Upper lobe of right lung (tissue), 1 donor: Measurements from ENCODE around the gene MLLT10. TPM values are rescaled to one million over a fixed set of nuclear protein-coding genes. Genes with fewer than 3 reads are reported as not detected.

Experiments used
- ATAC-seq: fragments of 200-7000 bp; cut with Tn5 transposase; one replicate; pipeline ENCODE4 v1.9.1; 2020; ENCODE audit warnings: mild to moderate bottlenecking, moderate library complexity
- DNase-seq: peaks from one replicate; pipeline ENCODE4 v3.0.0-alpha.2; 2020
- H3K27ac ChIP-seq: fragments of 200-600 bp; one replicate; pipeline ENCODE4 v1.8.0; 2022
- H3K27me3 ChIP-seq: fragments of 200-600 bp; one replicate; pipeline ENCODE4 v1.8.0; 2022; ENCODE audit warnings: mild to moderate bottlenecking
- H3K36me3 ChIP-seq: fragments of 200-600 bp; one replicate; pipeline ENCODE4 v1.8.0; 2022
- H3K4me1 ChIP-seq: fragments of 200-600 bp; one replicate; pipeline ENCODE4 v1.8.0; 2022
- H3K4me3 ChIP-seq: fragments of 200-600 bp; one replicate; pipeline ENCODE4 v1.8.0; 2022; ENCODE audit warnings: mild to moderate bottlenecking
- H3K9me3 ChIP-seq: fragments of 200-600 bp; one replicate; pipeline ENCODE4 v1.8.0; 2022
- CTCF ChIP-seq: fragments of 200-600 bp; IDR thresholded peaks from one replicate; pipeline ENCODE4 v1.8.0; 2022; ENCODE audit warnings: antibody characterized with exemption
- intact Hi-C: fragments of 100-400 bp; cut with DNase I; formaldehyde crosslinking; loops from one replicate; pipeline ENCODE4 v1.11.0; 2022
- total RNA-seq: library from RNA; stranded (reverse); fragmentation: NEBNext Ultra II Directional; extraction: Animal tissue kit (Norgen Biotek cat#: 25700); gene quantifications from one replicate; pipeline ENCODE4 v1.2.1, GENCODE V29; 2021
- donor health status: DM: no; HTN: yes; CAD: no; lungs with severe emphysema.

The MLLT10 gene
- total RNA-seq, 1 donor from 2014 or later = 60.6 TPM

GRCh38 chr10:21758239-21758638 lies 224.2 kb downstream of the MLLT10 start:
- no peaks in the 10 kb centered on the region for H3K4me1 ChIP-seq
- H3K4me3 ChIP-seq = no peak overlapping the region
- H3K36me3 ChIP-seq = peaks cover 14% of the 10 kb centered on the region
- H3K27me3 ChIP-seq = no peaks in the 10 kb centered on the region
- no peaks in the 10 kb centered on the region for H3K9me3 ChIP-seq
- DNase-seq (no peak), ATAC-seq (no peak)
- no peak for TF ChIP-seq CTCF
- intact Hi-C loops = no loop called here
- H3K27ac ChIP-seq = no peak overlapping the region

GRCh38 chr10:21758696-21759095 lies 224.7 kb downstream of the MLLT10 start:
- ATAC-seq = no peak
- no peak overlapping the region for H3K27ac ChIP-seq
- no peak for DNase-seq
- H3K4me1 ChIP-seq = no peaks in the 10 kb centered on the region
- TF ChIP-seq CTCF = no peak
- H3K27me3 ChIP-seq = no peaks in the 10 kb centered on the region
- intact Hi-C loops = no loop called here
- H3K9me3 ChIP-seq = no peaks in the 10 kb centered on the region
- no peak overlapping the region for H3K4me3 ChIP-seq
- H3K36me3 ChIP-seq = peaks cover 14% of the 10 kb centered on the region

GRCh38 chr10:21759232-21759631 lies 225.2 kb downstream of the MLLT10 start:
- no peak for ATAC-seq
- H3K36me3 ChIP-seq = peaks cover 14% of the 10 kb centered on the region
- no peak for DNase-seq

GRCh38 chr10:21760332-21760731 lies 226.3 kb downstream of the MLLT10 start:
- Histone ChIP-seq H3K9me3 (no peaks in the 10 kb centered on the region), H3K4me3 (no peak overlapping the region), H3K27me3 (no peaks in the 10 kb centered on the region), H3K4me1 (no peaks in the 10 kb centered on the region), H3K36me3 (peaks cover 11% of the 10 kb centered on the region), H3K27ac (no peak overlapping the region)
- TF ChIP-seq CTCF = no peak
- no peak for ATAC-seq
- DNase-seq = no peak
- intact Hi-C loops = no loop called here

More at GRCh38 chr10:21759232-21759631, 225.2 kb downstream of the MLLT10 start:
- no peak for TF ChIP-seq CTCF
- Histone ChIP-seq H3K27ac (no peak overlapping the region), H3K27me3 (no peaks in the 10 kb centered on the region), H3K9me3 (no peaks in the 10 kb centered on the region), H3K4me3 (no peak overlapping the region), H3K4me1 (no peaks in the 10 kb centered on the region)
- intact Hi-C loops = no loop called here

- Histone ChIP-seq H3K4me3 (no peak overlapping the region), H3K36me3 (no peaks in the 10 kb centered on the region), H3K27me3 (no peaks in the 10 kb centered on the region), H3K4me1 (no peaks in the 10 kb centered on the region), H3K9me3 (no peaks in the 10 kb centered on the region), H3K27ac (no peak overlapping the region)
- no peak for DNase-seq
- ATAC-seq = no peak
- intact Hi-C loops = no loop called here
- no peak for TF ChIP-seq CTCF
Measured at GRCh38 chr10:21764466-21765189, 230.6 kb downstream of the MLLT10 start.
